ENCODE measurements around the gene SENP2. TPM values are rescaled to one million over a fixed set of nuclear protein-coding genes. Genes with fewer than 3 reads are reported as not detected.
"Not testable (repeated sequence)": the region's sequence is repeated elsewhere in the genome, so short reads cannot be mapped to it uniquely, and the experiment has no call there.

The SENP2 gene
- total and polyA plus RNA-seq, 10 donors: 4.8 to 40.0 (median 23.9) TPM

DNA sequence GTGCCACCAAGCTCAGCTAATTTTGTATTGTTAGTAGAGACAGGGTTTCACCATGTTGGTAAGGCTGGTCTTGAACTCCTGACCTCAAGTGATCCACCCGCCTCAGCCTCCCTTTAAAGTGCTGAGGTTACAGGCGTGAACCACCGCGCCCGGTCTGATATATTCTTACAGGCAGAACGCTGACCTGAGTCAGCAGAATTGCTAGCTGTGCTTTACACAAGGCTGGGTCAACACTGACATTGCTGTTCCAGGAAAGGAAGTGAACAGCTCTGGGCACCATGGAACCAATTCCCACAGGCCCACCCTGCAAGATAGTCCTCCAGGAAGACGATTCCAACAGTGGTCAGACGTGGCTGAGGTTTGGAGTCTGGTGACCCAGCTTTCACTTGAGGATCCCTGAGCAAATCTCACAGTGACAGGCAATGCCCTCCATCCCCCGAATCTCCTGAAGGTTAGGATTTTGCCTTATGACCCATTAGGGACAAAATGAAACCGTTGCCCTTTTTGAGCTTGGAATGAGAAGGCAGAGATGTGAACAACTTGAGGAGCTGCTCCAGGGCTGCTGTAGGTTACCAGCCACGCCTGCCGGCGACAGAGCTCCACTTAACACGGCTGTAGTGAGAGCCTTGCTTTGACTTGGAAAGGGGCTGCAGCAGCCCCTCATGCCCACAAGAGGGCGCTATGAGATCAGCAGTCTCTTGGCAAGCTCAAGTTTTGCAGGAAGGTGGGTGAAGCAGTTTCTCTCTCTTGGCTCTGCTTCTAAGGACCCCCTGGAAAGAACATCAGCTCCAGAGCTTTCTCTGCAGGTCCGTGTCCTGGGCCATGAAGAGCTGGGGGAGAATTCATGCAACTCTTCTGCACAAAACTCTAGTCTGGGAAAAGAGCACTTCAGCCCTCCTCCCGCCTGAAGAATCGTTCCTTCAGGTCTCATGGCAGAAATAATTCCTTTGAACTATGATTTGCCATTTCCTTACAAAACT lies 74.1 kb downstream of the SENP2 start:
- 37 to 51% (median 41%) methylated on average over 14 to 18 of the region's 18 CpGs for WGBS, 5 donors
- Histone ChIP-seq H3K9me3 (no peaks in the 10 kb centered on the region), H3K27me3 (replicated peaks in 1 of 7) (peaks cover 0 to 3% (median 0%) of the 10 kb centered on the region in 7 donors), H3K36me3 (no peaks in the 10 kb centered on the region), H3K4me3 (peak overlapping the region in 2 of 8 donors; percentile 12 to 32), H3K4me1 (peaks cover 0 to 21% (median 11%) of the 10 kb centered on the region in 6 donors), H3K27ac (peak overlapping the region in 2 of 8 donors; percentile 22 to 33)
- TF ChIP-seq POLR2A (IDR thresholded peaks at IDR 0.05) (no peak), POLR2AphosphoS5 (IDR thresholded peaks at IDR 0.05) (peak in 1 of 3 donors; percentile 7)
- TF ChIP-seq, protein P1, sequence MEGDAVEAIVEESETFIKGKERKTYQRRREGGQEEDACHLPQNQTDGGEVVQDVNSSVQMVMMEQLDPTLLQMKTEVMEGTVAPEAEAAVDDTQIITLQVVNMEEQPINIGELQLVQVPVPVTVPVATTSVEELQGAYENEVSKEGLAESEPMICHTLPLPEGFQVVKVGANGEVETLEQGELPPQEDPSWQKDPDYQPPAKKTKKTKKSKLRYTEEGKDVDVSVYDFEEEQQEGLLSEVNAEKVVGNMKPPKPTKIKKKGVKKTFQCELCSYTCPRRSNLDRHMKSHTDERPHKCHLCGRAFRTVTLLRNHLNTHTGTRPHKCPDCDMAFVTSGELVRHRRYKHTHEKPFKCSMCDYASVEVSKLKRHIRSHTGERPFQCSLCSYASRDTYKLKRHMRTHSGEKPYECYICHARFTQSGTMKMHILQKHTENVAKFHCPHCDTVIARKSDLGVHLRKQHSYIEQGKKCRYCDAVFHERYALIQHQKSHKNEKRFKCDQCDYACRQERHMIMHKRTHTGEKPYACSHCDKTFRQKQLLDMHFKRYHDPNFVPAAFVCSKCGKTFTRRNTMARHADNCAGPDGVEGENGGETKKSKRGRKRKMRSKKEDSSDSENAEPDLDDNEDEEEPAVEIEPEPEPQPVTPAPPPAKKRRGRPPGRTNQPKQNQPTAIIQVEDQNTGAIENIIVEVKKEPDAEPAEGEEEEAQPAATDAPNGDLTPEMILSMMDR (IDR thresholded peaks at IDR 0.05 in 8 of 11, conservative IDR thresholded peaks at IDR 0.05 in 3 of 11): peak; percentile 74 to 97 (median 96)
- DNase-seq: peak; percentile 85
- intact Hi-C loops (cut with DNase I; ENCODE audit: low total_unique reads): loop anchor here (2.0 kb wide), 1 partner anchor 109 kb away; no protein-coding TSS in a partner anchor

DNA sequence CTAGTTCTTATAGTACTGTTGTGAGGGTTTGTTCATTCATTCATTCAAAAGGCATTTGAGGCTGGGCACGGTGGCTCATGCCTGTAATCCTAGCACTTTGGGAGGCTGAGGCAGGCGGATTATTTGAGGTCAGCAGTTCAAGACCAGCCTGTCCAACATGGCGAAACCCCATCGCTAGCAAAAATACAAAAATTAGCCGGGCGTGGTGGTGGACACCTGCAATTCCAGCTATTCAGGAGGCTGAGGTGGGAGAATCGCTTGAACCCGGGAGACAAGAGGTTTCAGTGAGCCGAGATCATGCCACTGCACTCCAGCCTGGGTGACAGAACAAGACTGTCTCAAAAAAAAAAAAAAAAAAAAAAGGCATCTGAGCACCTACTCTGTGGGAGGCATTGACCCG lies 75.2 kb downstream of the SENP2 start:
- H3K4me3 ChIP-seq; H3K9me3 ChIP-seq; DNase-seq; H3K27ac ChIP-seq; H3K27me3 ChIP-seq (replicated peaks in 1 of 7); H3K36me3 ChIP-seq: not testable (repeated sequence)
- WGBS, 5 donors: 90 to 97% (median 94%) methylated on average over 10 of the region's 10 CpGs
- intact Hi-C loops (cut with DNase I; ENCODE audit: low total_unique reads): loop anchor here (2.0 kb wide), 1 partner anchor 108 kb away; no protein-coding TSS in a partner anchor
- H3K4me1 ChIP-seq: peaks cover 0 to 18% (median 11%) of the 10 kb centered on the region in 6 donors

DNA sequence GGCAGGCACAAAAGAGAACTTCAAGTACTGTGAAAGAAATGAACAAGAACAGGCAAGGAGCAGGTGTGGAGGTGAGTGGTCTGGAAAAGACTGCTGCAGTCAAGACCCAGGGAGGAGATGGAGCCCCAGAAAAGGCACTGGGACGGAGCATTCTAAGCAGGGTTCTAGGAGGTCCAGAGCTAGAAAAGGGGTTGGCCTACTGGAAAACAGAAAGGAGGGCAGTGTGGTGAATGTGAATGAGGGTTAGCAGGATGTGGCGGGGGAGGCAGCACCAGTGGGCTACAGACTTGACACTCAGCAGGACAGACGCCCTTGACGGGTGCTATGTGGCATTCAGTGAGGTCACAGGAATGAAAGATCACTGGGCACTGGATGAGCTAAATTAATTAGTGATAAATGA lies 75.7 kb downstream of the SENP2 start:
- TF ChIP-seq, protein P1 (IDR thresholded peaks at IDR 0.05 in 8 of 11, conservative IDR thresholded peaks at IDR 0.05 in 3 of 11): no peak
- TF ChIP-seq POLR2A (IDR thresholded peaks at IDR 0.05) (no peak), POLR2AphosphoS5 (IDR thresholded peaks at IDR 0.05) (no peak)
- Histone ChIP-seq H3K4me3 (no peak overlapping the region), H3K4me1 (peaks cover 0 to 16% (median 11%) of the 10 kb centered on the region in 6 donors), H3K27ac (no peak overlapping the region), H3K9me3 (no peaks in the 10 kb centered on the region), H3K36me3 (no peaks in the 10 kb centered on the region), H3K27me3 (replicated peaks in 1 of 7) (peaks cover 0 to 3% (median 0%) of the 10 kb centered on the region in 7 donors)
- intact Hi-C loops (cut with DNase I; ENCODE audit: low total_unique reads): loop anchor here (2.0 kb wide), 1 partner anchor 107 kb away; no protein-coding TSS in a partner anchor
- no peak for DNase-seq
- WGBS, 5 donors: 65 to 91% (median 78%) methylated on average over 4 of the region's 4 CpGs

GRCh38 chr3:185663929-185664328 lies 77.8 kb downstream of the SENP2 start:
- TF ChIP-seq, protein P1 (IDR thresholded peaks at IDR 0.05 in 8 of 11, conservative IDR thresholded peaks at IDR 0.05 in 3 of 11): no peak
- no peaks in the 10 kb centered on the region for H3K36me3 ChIP-seq
- peaks cover 0 to 16% (median 11%) of the 10 kb centered on the region in 6 donors for H3K4me1 ChIP-seq
- intact Hi-C loops (cut with DNase I; ENCODE audit: low total_unique reads): no loop called here
- H3K9me3 ChIP-seq: no peaks in the 10 kb centered on the region
- no peak overlapping the region for H3K27ac ChIP-seq
- no peak for DNase-seq
- peaks cover 0 to 3% (median 0%) of the 10 kb centered on the region in 7 donors for H3K27me3 ChIP-seq (replicated peaks in 1 of 7)
- WGBS, 5 donors: 90 to 94% (median 93%) methylated on average over 5 of the region's 5 CpGs
- H3K4me3 ChIP-seq: no peak overlapping the region
